Activated T-cell treated with anti-CD3 and anti-CD28 coated beads, Interleukin-2, amount 50 U/mL, for 48 hours (primary cell): ENCODE results near the gene MACROD2.
"Not testable (repeated sequence)": the region's sequence is repeated elsewhere in the genome, so short reads cannot be mapped to it uniquely, and the experiment has no call there.

Experiments used
- DNase-seq, 2 experiments: peaks; one replicate each; pipeline ENCODE4 v3.0.0-alpha.2; 2020

MACROD2 gene

GRCh38 chr20:14418376-14418775, 423.1 kb downstream of the MACROD2 start:
- DNase-seq, result no peak

GRCh38 chr20:14422892-14423291, 427.6 kb downstream of the MACROD2 start:
- no peak for DNase-seq

- DNase-seq, result no peak
These were observed 436.3 kb downstream of the MACROD2 start for GRCh38 chr20:14431568-14431967.

GRCh38 chr20:14432085-14432484, 436.8 kb downstream of the MACROD2 start:
- no peak for DNase-seq

GRCh38 chr20:14432597-14432996, 437.3 kb downstream of the MACROD2 start:
- DNase-seq, result no peak

- DNase-seq, result no peak
These were observed 439.2 kb downstream of the MACROD2 start for GRCh38 chr20:14434384-14435136.

GRCh38 chr20:14441201-14441600, 445.9 kb downstream of the MACROD2 start:
- DNase-seq, result no peak

- no peak for DNase-seq
These were observed 448.8 kb downstream of the MACROD2 start for GRCh38 chr20:14444106-14444505.

GRCh38 chr20:14445310-14445709, 450.0 kb downstream of the MACROD2 start:
- DNase-seq, result no peak

- no peak for DNase-seq
These were observed 450.6 kb downstream of the MACROD2 start for GRCh38 chr20:14445902-14446301.

GRCh38 chr20:14446446-14446845, 451.1 kb downstream of the MACROD2 start:
- no peak for DNase-seq

- DNase-seq, result no peak
These were observed 454.0 kb downstream of the MACROD2 start for GRCh38 chr20:14449323-14449722.

- DNase-seq, result no peak
These were observed 454.9 kb downstream of the MACROD2 start for GRCh38 chr20:14450256-14450655.

- DNase-seq, result no peak
These were observed 456.1 kb downstream of the MACROD2 start for GRCh38 chr20:14451458-14451857.

GRCh38 chr20:14453259-14453658, 457.9 kb downstream of the MACROD2 start:
- DNase-seq, result no peak

- no peak for DNase-seq
These were observed 459.0 kb downstream of the MACROD2 start for GRCh38 chr20:14454296-14454695.

GRCh38 chr20:14467104-14467827, 471.9 kb downstream of the MACROD2 start:
- DNase-seq, result not testable (repeated sequence)

- no peak for DNase-seq
These were observed 475.0 kb downstream of the MACROD2 start for GRCh38 chr20:14470231-14470899.

GRCh38 chr20:14470977-14471661, 475.8 kb downstream of the MACROD2 start:
- DNase-seq, result no peak

GRCh38 chr20:14477125-14477524, 481.8 kb downstream of the MACROD2 start:
- no peak for DNase-seq

GRCh38 chr20:14478126-14478525, 482.8 kb downstream of the MACROD2 start:
- DNase-seq, result no peak

GRCh38 chr20:14481863-14482262, 486.5 kb downstream of the MACROD2 start:
- no peak for DNase-seq

- no peak for DNase-seq
These were observed 492.9 kb downstream of the MACROD2 start for GRCh38 chr20:14488212-14488611.
